ENCODE data around the gene SPACA6.
A peak's percentile ranks its signal among the peaks of the same experiment; 100 is the strongest.

SPACA6 gene

DNA sequence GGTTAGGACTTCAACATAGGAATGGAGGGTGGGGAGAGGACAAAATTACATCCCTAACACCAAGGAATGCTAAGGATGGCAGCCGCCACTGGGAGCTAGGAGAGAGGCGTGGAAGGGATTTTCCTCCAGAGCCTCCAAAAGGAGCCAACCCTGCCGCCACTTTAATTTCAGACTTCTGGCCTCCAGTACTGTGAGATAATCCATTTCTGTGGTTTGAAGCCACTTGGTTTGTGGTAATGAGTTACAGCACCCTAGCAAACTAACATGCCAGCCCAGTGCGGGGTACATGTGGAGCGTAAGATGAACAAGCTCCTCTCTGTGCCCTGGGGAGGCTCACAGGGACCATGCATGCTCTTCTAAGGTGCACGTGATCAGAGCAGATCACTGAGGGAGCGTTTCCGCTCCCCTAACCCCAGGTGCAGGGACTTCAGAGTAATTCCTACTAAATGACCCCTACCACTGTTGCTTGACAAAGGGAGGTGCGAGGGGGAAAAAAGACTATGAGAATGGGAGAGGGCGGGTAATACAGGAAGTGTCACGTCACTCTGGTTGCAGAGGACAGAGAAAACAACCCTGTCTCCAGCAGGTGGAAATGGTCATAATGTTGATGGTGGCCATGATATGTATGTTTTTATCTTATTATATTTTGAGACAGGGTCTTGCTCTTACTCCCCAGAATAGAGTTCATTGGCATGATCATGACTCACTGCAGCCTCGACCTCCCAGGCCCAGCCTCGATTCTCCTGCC, 46.5 kb downstream of the SPACA6 start:
- peak; percentile 3 for DNase-seq

DNA sequence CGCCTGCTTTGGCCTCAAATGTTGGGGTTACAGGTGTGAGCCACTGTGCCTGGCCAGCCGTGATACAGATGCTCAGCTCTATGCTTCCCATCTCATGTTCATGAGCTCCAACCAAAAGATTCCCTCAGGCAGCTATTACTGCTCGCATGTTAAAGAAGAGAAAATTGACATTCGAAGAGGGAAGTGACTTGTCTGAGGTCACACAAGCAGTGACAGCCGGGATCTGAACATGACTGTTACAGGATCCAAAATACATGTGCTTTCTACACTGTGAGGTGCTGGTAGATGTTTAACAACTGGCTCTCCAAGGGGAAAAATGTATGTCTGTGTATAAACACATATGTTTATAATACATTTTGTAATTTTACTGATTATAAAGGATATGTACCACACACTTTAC, 47.2 kb downstream of the SPACA6 start:
- DNase-seq, result no peak

GRCh38 chr19:51742789-51743188, 49.7 kb downstream of the SPACA6 start:
- DNase-seq, result no peak

DNA sequence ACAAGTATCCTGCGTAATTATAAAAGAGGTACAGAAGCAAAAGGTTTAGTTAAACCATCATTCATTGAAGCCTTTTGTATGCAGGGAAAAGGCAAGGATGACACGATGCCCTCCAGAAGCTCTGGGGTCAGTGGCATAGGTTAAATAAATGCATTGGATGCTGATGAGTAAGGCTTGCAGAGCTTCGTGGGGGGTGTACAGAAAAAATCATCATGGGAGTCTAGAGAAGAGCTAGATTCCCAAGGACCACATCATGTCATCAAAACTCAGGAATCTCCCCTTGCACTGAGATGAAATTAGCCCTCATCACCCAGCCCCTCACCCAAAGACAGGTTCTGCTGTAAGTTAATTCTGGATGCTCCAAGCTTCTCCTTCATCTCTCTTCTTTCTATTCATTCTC, 50.3 kb downstream of the SPACA6 start:
- DNase-seq, result no peak

GRCh38 chr19:51746731-51747130, 53.6 kb downstream of the SPACA6 start:
- no peak for DNase-seq

DNA sequence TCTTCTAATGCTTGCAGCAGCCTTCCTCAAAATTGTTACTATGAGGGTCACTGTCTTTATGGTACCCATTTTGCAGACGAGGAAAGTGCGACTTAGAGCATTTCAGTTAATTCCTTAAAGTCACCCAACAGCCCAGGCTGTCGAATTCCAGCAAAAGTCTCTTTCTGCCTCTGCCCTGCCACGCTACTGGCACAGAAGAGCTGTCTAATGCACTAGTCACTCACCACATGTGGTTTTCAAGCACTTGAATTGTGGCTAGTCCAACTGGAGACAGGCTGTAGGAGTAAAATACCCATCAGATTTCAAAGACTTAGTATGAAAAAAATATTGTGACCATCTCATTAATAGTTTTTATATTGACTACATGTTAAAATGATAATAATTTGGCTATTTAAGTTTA, 56.8 kb downstream of the SPACA6 start:
- no peak for DNase-seq

DNA sequence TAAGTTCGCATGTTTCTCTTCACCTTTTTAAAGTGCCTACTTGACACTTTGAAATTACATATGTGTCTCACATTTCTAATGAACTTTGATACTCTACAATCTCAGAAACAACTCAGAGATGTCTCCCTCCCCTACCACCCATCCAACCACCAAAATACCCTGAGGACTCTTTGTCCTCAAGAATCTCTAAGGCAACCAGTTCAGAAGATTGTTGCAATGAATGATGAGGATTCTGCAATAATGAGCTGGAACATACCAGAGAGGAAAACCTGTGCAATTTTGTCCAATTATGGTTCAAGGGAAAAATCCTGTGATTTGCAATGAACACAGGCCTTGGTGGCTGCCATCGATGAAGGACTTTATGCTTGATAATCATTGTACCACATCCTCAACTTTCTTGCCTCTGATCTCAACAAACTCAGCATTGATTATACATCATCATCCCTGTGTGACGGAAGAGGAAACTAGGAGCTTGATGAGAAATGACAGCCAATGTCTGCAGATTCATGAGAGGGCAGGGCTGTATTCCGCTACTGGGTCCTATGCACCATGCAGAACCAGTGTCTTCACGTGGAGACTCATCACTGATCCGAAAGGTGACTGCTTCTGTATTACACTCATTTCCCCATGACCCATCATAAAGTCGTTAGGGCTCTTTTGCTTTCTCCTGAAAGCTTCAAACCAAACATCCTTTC, 57.4 kb downstream of the SPACA6 start:
- DNase-seq, result no peak

GRCh38 chr19:51751655-51752054, 58.5 kb downstream of the SPACA6 start, which contains the start of gene FPR1:
Gene FPR1, minus strand, starts transcription at chr19:51751878. Its CDS starts 4,884 bp downstream, at chr19:51746994.
- peak; percentile 5 for DNase-seq

GRCh38 chr19:51754109-51754508, 61.0 kb downstream of the SPACA6 start:
- DNase-seq, result no peak

DNA sequence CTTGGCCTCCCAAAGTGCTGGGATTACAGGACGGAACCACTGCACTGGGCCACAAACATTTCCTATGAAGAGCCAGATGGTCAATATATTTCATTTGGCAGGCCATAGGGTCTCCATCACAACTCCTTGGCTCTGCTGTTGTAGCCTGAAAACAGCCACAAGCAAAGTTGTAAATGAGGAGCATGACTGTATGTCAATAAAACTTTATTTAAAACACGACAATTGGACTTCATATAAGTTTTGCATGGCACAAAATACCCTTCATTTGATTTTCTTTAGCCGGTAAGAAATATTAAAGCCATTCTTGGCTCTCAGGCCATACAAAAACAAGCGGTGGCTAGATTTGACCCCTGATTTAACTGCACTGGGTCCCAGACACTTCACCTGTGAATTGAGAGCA, 61.6 kb downstream of the SPACA6 start:
- DNase-seq, result no peak
